HEK293 (cell line): Measurements from ENCODE around the gene CADPS2.

Source experiments
- CTCF ChIP-seq: fragments of 450-650 bp; formaldehyde crosslinking; IDR thresholded peaks from 2 replicates; pipeline ENCODE4 v1.5.1; 2016; ENCODE audit warnings: missing biosample characterization, missing genetic modification characterization
- MEIS1 ChIP-seq: sonication (generic); formaldehyde crosslinking; IDR thresholded peaks from 2 replicates; pipeline ENCODE4 v1.8.1; 2022; ENCODE audit warnings: missing genetic modification reagents, mild to moderate bottlenecking, borderline replicate concordance
- MZF1 ChIP-seq: fragments of 450-650 bp; formaldehyde crosslinking; IDR thresholded peaks from 2 replicates; pipeline ENCODE4 v1.5.1; 2017; ENCODE audit warnings: missing biosample characterization, missing genetic modification characterization, borderline replicate concordance
- REST ChIP-seq: fragments of 450-650 bp; formaldehyde crosslinking; IDR thresholded peaks from 2 replicates; pipeline ENCODE4 v1.5.1; 2016; ENCODE audit warnings: missing biosample characterization, missing genetic modification characterization
- ZFP37 ChIP-seq: fragments of 450-650 bp; formaldehyde crosslinking; IDR thresholded peaks from 2 replicates; pipeline ENCODE4 v1.5.1; 2016; ENCODE audit warnings: missing biosample characterization, missing genetic modification characterization
- ZFP41 ChIP-seq: fragments of 450-650 bp; formaldehyde crosslinking; IDR thresholded peaks from 2 replicates; pipeline ENCODE4 v1.5.1; 2016; ENCODE audit warnings: missing biosample characterization, missing genetic modification characterization, borderline replicate concordance
- ZNF133 ChIP-seq: fragments of 450-650 bp; formaldehyde crosslinking; IDR thresholded peaks from 2 replicates; pipeline ENCODE4 v1.5.1; 2016; ENCODE audit warnings: missing biosample characterization, missing genetic modification characterization
- ZNF18 ChIP-seq: fragments of 450-650 bp; formaldehyde crosslinking; IDR thresholded peaks from 2 replicates; pipeline ENCODE4 v1.5.1; 2016; ENCODE audit warnings: missing biosample characterization, missing genetic modification characterization
- ZNF404 ChIP-seq: fragments of 450-650 bp; formaldehyde crosslinking; IDR thresholded peaks from 2 replicates; pipeline ENCODE4 v1.5.1; 2017; ENCODE audit warnings: missing biosample characterization, missing genetic modification characterization
- ZNF433 ChIP-seq: fragments of 450-650 bp; formaldehyde crosslinking; IDR thresholded peaks from 2 replicates; pipeline ENCODE4 v1.5.1; 2016; ENCODE audit warnings: missing biosample characterization, missing genetic modification characterization, low read depth
- ZNF501 ChIP-seq: fragments of 450-650 bp; formaldehyde crosslinking; IDR thresholded peaks from 2 replicates; pipeline ENCODE4 v1.5.1; 2016; ENCODE audit warnings: missing biosample characterization, missing genetic modification characterization
- ZNF510 ChIP-seq: fragments of 450-650 bp; formaldehyde crosslinking; IDR thresholded peaks from 2 replicates; pipeline ENCODE4 v1.5.1; 2018; ENCODE audit warnings: mild to moderate bottlenecking, missing genetic modification characterization, missing biosample characterization; ENCODE audit not compliant: insufficient replicate concordance
- ZNF747 ChIP-seq: fragments of 450-650 bp; formaldehyde crosslinking; IDR thresholded peaks from 2 replicates; pipeline ENCODE4 v1.5.1; 2016; ENCODE audit warnings: missing biosample characterization, missing genetic modification characterization

GRCh38 chr7:122379491-122379890, 506.8 kb downstream of the CADPS2 start:
- no peak for TF ChIP-seq ZNF501
- no peak for TF ChIP-seq CTCF
- no peak for TF ChIP-seq ZNF510 (tag by site-specific recombination)
- no peak for TF ChIP-seq MZF1
- TF ChIP-seq ZFP37 (tag by site-specific recombination), result no peak
- no peak for TF ChIP-seq ZNF18 (tag by site-specific recombination)
- TF ChIP-seq ZNF747 (tag by site-specific recombination), result no peak
- no peak for TF ChIP-seq ZNF404 (tag by site-specific recombination)
- TF ChIP-seq ZNF433 (tag by site-specific recombination), result no peak
- TF ChIP-seq ZFP41 (tag by site-specific recombination), result no peak
- TF ChIP-seq MEIS1 (CRISPR knock-in tag), result no peak
- TF ChIP-seq REST, result no peak
- TF ChIP-seq ZNF133 (tag by site-specific recombination), result no peak
